ENCODE data around the gene MPPED1. TPM values are rescaled to one million over a fixed set of nuclear protein-coding genes. Genes with fewer than 3 reads are reported as not detected.

The MPPED1 gene
- total and polyA plus RNA-seq, 2 of the 13 experiments (the other 11 are each of a cell fraction or from before 2014, with no cell fraction given), result 0.77 TPM; not detected in 1

DNA sequence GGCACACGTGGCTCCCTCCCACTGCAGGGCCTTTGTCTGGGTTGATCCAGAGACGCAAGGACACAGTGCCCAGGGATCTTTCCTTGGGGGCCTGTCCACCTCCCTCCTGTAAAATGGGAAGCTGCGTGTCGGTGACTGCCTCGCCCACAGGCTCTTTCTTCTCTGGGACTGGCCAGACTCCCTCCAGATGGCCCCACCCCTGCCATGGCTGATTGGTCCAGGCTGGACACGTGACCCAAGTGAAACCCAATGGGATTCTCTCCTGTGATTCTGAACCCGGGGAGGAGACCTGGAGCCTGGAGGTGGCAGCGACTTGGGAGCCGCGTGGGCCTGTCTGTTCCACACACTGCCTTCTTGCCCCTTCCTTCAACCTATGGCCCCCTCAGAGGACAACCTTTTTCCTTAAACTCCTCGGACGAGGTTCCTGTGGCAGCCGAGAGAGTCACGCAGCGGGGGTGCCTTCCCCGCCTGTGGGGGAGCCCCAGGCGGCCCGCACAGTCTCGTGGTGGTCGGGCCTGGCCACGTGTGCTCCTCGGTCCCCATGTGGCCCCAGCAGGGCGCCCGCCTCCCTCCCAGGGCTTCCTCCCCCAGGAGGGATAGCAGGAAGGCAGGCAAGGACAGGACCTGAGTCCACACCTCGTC, 12.4 kb upstream of the MPPED1 start (continued):
- TF ChIP-seq GMEB2 (CRISPR knock-in tag; IDR thresholded peaks at IDR 0.05; ENCODE audit: low read depth) (no peak), ZBTB39 (CRISPR knock-in tag; IDR thresholded peaks at IDR 0.05) (no peak), YEATS4 (CRISPR knock-in tag; IDR thresholded peaks at IDR 0.05; ENCODE audit: borderline replicate concordance) (0 out of 2 replicates have a peak, but pooled peaks have one; percentile 20), HNRNPUL1 (IDR thresholded peaks at IDR 0.05; ENCODE audit: low read depth, low read length) (no peak), MAX (IDR thresholded peaks at IDR 0.05) (0 out of 2 replicates have a peak, but pooled peaks have one; percentile 50), POLR2G (IDR thresholded peaks at IDR 0.05; ENCODE audit: low read depth, low read length) (peak; percentile 26; the same call in 1 of the 2 replicates), ZNF674 (CRISPR knock-in tag; IDR thresholded peaks at IDR 0.05; ENCODE audit: low read depth) (no peak), KAT8 (CRISPR knock-in tag; IDR thresholded peaks at IDR 0.05) (0 out of 2 replicates have a peak, but pooled peaks have one; percentile 19), RARG (CRISPR knock-in tag; IDR thresholded peaks at IDR 0.05; ENCODE audit: low read depth) (no peak), TP53 (CRISPR knock-in tag; conservative IDR thresholded peaks at IDR 0.05) (no peak), BRD4 (CRISPR knock-in tag; IDR thresholded peaks at IDR 0.05) (no peak), PLRG1 (conservative IDR thresholded peaks at IDR 0.05) (no peak), MTA1 (CRISPR knock-in tag; IDR thresholded peaks at IDR 0.05; ENCODE audit: borderline replicate concordance) (no peak), ZNF503 (CRISPR knock-in tag; IDR thresholded peaks at IDR 0.05) (no peak), ZNF546 (CRISPR knock-in tag; conservative IDR thresholded peaks at IDR 0.05) (no peak), ZNF777 (CRISPR knock-in tag; IDR thresholded peaks at IDR 0.05) (0 out of 2 replicates have a peak, but pooled peaks have one; percentile 34), SKI (IDR thresholded peaks at IDR 0.05; ENCODE audit: partially characterized antibody) (no peak), ELF3 (CRISPR knock-in tag; IDR thresholded peaks at IDR 0.05) (no peak), HCFC1 (IDR thresholded peaks at IDR 0.05; ENCODE audit: low read depth, low read length) (no peak), ZNF446 (CRISPR knock-in tag; IDR thresholded peaks at IDR 0.05) (no peak), ZNF570 (CRISPR knock-in tag; IDR thresholded peaks at IDR 0.05; ENCODE audit: borderline replicate concordance) (no peak)
- TF ChIP-seq, protein P1, sequence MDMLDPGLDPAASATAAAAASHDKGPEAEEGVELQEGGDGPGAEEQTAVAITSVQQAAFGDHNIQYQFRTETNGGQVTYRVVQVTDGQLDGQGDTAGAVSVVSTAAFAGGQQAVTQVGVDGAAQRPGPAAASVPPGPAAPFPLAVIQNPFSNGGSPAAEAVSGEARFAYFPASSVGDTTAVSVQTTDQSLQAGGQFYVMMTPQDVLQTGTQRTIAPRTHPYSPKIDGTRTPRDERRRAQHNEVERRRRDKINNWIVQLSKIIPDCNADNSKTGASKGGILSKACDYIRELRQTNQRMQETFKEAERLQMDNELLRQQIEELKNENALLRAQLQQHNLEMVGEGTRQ (IDR thresholded peaks at IDR 0.05; ENCODE audit: low read depth, low read length), result peak; percentile 80
- TF ChIP-seq, protein P1 (CRISPR knock-in tag; IDR thresholded peaks at IDR 0.05; ENCODE audit: borderline replicate concordance), result peak; percentile 91; the same call in 1 of the 2 replicates
